T-helper 2 cell treated with Interferon-gamma antibody and Interleukin-4, amounts not matched to agents 5 μg/mL and 100 μg/mL, for 36 hours (primary cell): Measurements from ENCODE around the gene KCNJ18.
"Not testable (repeated sequence)": the region's sequence is repeated elsewhere in the genome, so short reads cannot be mapped to it uniquely, and the experiment has no call there.

Source experiments
- DNase-seq: peaks from one replicate; pipeline ENCODE4 v3.0.0; 2021; ENCODE audit warnings: low spot score
- H3K27ac Mint-ChIP-seq: one replicate; pipeline ENCODE4 v1.8.0; 2021; ENCODE audit warnings: mild to moderate bottlenecking, mixed read lengths
- H3K27me3 Mint-ChIP-seq: one replicate; pipeline ENCODE4 v1.8.0; 2021; ENCODE audit warnings: low read depth, mixed read lengths
- H3K36me3 Mint-ChIP-seq: one replicate; pipeline ENCODE4 v1.8.0; 2021; ENCODE audit warnings: low read depth, mixed read lengths
- H3K4me1 Mint-ChIP-seq: one replicate; pipeline ENCODE4 v1.8.0; 2021; ENCODE audit warnings: low read depth, mixed read lengths
- H3K4me3 Mint-ChIP-seq: one replicate; pipeline ENCODE4 v1.8.0; 2022; ENCODE audit warnings: mild to moderate bottlenecking, moderate library complexity, mixed read lengths
- H3K9me3 Mint-ChIP-seq: one replicate; pipeline ENCODE4 v1.8.0; 2021; ENCODE audit warnings: mixed read lengths

The KCNJ18 gene

DNA sequence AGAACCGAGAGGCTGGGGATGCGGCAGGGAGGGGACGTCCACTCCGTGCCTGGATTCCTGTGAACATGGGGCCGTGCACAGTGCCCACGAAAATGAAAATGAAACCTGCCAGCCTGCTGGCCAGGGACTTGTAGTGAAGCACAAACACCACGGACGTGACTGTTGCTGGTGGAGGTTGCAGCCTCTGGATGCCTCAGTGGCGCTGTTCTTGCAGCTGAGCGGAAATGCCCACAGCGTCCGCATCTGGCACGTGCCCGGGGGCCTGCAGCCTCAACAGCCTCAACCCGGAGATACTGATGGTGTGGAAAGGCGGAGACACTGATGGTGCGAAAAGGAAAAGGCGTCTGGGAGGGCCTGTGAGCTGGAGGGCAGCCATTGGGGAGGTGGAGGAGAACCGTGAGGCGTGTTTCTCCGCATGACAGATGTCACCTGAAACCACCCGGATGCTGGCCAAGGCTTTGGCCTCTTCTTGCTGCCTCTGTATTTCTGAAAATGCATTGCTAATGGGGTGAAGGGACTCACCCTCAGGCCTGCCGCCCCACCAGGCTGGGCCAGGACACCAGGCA lies 44.8 kb downstream of the KCNJ18 start:
- not testable (repeated sequence) for H3K27me3 Mint-ChIP-seq, H3K9me3 Mint-ChIP-seq, H3K4me3 Mint-ChIP-seq, H3K27ac Mint-ChIP-seq, H3K4me1 Mint-ChIP-seq, H3K36me3 Mint-ChIP-seq, DNase-seq

DNA sequence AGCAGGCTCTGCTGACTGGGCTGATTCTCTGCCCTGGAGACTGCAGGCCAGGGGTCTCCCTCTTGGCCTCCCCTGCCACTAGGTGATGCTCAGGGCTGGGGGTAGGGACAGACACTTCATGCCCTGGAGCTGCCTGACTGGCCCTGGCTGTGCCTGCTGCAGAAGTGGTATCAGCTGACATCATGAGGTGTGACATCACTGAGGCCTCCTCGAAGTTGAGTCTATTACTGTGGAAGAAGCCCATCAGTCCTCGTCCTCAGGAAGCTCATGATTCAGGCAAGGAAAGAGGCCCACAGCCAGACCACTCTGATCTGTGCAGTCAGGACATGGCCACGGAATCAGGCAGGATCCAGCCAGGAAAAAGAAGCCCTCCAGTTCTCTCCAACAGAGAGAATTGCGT lies 45.9 kb downstream of the KCNJ18 start:
- not testable (repeated sequence) for H3K27me3 Mint-ChIP-seq, H3K4me1 Mint-ChIP-seq, H3K9me3 Mint-ChIP-seq, H3K27ac Mint-ChIP-seq, H3K4me3 Mint-ChIP-seq, DNase-seq, H3K36me3 Mint-ChIP-seq

DNA sequence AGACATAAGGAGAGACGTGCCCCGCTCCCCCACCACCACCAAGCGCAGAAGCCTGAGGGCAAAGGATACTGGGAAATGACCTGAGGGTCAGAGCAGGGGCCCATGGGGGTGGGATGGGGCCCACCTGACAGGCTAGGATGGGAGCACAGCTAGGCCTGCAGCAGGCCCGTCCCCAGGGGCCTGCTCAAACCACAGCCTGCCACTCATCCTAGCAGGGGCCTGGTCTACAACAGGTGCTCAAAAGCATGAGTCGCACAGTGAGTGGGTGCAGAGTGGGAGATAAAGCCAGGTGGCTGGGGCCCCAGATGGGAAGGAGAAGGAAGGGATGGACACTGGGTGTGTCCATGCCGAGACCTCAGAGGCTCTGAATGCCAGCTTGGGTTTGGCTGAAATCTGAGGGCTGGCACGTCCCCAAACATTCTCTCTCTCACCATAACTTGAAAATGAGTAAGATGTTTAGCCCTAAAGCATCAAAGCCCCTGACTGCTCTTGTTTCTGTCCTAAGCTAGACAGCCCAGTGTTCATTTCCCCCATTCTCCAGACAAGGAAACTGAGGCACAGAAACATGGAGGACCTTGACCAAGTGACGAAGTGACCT lies 46.7 kb downstream of the KCNJ18 start:
- not testable (repeated sequence) for H3K27me3 Mint-ChIP-seq, H3K9me3 Mint-ChIP-seq, H3K36me3 Mint-ChIP-seq, H3K27ac Mint-ChIP-seq, H3K4me1 Mint-ChIP-seq, H3K4me3 Mint-ChIP-seq, DNase-seq

DNA sequence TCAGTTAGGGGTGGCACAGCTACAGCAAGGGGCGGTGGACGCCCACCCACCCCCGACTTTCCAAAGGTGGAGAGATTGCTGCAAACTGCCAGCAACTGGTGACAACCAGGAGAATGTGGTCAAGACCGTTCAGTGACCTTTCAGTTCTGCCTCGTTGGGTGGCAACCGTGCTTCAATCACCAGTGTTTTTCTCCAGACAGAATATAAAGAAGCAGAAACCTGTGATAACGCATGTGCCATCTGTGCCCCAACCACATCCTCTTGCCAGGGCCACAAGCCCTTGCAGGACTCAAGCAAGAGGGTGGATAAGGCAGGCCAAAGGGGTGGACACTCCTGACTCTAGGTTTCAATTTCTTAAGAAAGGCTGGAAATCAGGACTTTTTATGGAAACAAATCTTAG lies 47.2 kb downstream of the KCNJ18 start:
- not testable (repeated sequence) for H3K36me3 Mint-ChIP-seq, H3K27me3 Mint-ChIP-seq, H3K27ac Mint-ChIP-seq, H3K4me3 Mint-ChIP-seq, H3K9me3 Mint-ChIP-seq, H3K4me1 Mint-ChIP-seq, DNase-seq

DNA sequence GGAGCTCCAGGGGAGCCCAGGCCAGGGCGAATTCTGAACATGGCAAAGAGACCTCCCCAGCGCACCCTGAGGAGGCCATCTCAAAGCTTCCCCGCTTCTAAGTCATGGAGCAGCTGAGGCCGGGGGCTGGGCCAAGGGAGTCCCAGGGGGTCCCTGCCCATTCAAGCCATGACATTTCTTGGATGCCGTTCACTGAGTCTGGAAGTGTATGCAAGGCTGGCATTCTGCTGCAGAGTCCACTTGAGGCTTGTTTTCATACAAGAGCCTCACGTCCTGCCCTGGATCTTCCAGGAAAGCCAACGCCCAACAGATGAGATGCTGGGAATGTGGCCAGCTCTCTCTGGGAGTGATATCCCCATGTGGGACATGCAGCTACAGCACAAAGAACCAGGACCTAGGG lies 48.5 kb downstream of the KCNJ18 start:
- not testable (repeated sequence) for H3K9me3 Mint-ChIP-seq, H3K36me3 Mint-ChIP-seq, H3K27me3 Mint-ChIP-seq, DNase-seq, H3K4me1 Mint-ChIP-seq, H3K27ac Mint-ChIP-seq, H3K4me3 Mint-ChIP-seq

DNA sequence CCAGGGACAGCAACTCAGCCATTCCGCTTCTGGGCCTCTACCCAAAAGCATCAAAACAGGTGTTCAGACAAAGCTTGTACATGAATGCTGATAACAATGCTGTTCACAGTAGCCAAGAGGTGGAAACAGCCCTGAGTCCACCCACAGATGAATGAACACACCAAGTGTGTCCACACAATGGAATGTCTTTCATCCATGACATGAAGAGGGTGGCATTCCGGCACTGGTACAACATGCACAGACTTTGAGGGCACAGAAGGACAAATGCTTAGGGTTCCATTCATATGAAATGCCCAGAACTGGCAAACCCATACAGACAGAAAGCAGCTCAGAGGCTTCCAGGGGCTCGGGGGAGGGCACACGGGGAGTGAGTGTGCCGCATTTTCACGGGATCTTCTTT lies 49.2 kb downstream of the KCNJ18 start:
- not testable (repeated sequence) for H3K27me3 Mint-ChIP-seq, H3K9me3 Mint-ChIP-seq, H3K27ac Mint-ChIP-seq

DNA sequence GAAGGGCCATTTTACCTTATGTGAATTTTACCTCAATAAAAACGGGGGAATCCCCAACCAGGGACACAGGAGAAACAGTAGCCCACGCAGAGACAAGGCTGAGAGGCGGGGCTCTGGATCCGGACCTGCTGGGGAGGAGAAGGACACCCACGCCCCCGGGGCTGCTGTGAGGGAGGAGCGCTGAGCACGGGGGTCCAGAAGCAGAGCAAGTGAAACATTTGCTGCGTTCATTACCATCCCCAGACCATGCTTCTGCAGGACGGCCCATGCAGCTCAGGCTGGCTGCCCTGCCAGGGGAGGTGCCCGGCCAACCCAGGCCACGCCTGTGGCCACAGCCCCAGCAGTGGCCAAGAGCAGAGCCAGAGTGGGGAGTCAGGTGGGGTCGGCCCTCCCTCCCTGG lies 50.0 kb downstream of the KCNJ18 start:
- H3K36me3 Mint-ChIP-seq: no peaks in the 10 kb centered on the region
- H3K4me1 Mint-ChIP-seq: no peaks in the 10 kb centered on the region
- no peak overlapping the region for H3K27ac Mint-ChIP-seq
- H3K4me3 Mint-ChIP-seq: no peak overlapping the region
- H3K9me3 Mint-ChIP-seq: no peaks in the 10 kb centered on the region
- no peak for DNase-seq
- no peaks in the 10 kb centered on the region for H3K27me3 Mint-ChIP-seq

More for the DNA sequence above, 49.2 kb downstream of the KCNJ18 start:
- not testable (repeated sequence) for H3K36me3 Mint-ChIP-seq, H3K4me3 Mint-ChIP-seq, H3K4me1 Mint-ChIP-seq, DNase-seq

DNA sequence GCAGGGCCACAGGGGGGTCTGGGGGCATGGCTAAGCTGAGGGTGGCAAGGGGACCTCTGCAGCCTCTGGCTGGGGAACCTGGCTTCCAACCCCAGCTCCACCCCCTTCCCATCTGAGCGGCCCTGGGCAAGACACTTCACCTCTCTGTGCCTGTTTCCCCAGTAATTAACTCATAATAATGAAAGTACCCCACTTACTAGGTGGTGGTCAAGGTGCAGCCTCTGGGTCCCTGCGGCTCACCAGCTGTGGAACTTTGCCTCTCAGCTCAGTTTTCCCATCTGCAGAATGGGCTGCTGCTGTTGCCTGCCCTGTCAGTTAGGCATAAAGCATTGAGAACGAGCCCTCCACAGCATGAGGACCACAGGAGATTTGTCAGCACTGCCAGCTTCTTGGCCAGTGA lies 51.8 kb downstream of the KCNJ18 start:
- H3K4me1 Mint-ChIP-seq, H3K4me3 Mint-ChIP-seq, H3K27ac Mint-ChIP-seq, H3K27me3 Mint-ChIP-seq, H3K36me3 Mint-ChIP-seq, DNase-seq, H3K9me3 Mint-ChIP-seq: not testable (repeated sequence)

DNA sequence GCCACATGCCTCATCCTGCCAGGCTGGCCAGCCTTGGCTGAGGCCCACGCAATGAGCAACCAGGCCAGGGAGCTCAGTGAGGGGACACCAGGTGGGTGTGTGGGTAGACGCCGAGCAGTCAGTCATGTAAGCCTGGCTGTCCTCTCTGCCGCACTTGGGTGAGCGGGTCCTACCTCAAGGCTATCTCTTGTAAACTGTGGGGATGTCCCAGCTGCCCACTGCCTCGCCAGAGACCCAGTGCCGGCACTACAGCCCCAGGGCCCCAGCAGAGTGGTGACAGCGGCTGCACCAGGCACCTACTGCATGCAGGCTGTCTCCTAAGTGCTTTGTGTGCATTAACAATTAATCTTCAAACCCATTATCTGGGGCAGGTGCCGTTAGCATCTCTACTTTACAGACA lies 52.3 kb downstream of the KCNJ18 start:
- not testable (repeated sequence) for H3K4me3 Mint-ChIP-seq, DNase-seq

DNA sequence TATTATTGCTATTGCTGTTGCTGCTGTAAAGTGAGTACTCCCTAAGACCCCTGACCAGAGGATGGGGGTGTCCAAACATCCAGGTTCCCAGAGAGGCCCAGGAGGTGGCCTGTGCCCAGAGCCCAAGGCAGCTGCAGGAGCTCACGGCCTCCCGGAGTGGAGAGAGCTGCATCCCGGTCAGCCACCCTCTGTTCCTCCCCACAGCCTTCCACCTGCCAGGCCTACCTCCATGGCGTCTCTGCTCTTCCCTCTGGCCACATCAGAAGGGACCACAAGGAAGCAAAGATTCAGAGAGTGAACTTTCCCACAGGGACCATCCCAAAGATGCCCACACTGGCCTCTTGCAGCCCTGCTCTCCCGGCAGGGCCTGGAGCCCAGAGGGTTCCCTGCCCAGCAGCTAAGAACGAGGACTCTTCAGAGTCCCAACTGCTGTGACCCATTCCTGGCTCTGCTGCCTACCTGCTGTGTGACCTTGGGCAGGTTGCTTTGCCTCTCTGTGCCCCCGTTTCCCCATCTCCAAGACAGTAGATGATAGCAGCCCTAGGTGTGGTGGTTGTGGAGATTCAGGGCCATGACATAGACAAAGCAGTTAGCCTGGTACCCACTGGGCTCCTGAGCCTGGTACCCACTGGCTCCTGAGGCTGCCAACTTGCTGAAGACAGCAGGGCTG lies 53.2 kb downstream of the KCNJ18 start:
- not testable (repeated sequence) for H3K27ac Mint-ChIP-seq, H3K36me3 Mint-ChIP-seq, DNase-seq, H3K4me1 Mint-ChIP-seq, H3K9me3 Mint-ChIP-seq, H3K27me3 Mint-ChIP-seq, H3K4me3 Mint-ChIP-seq

More for the DNA sequence above, 52.3 kb downstream of the KCNJ18 start:
- H3K27me3 Mint-ChIP-seq, H3K9me3 Mint-ChIP-seq, H3K27ac Mint-ChIP-seq, H3K36me3 Mint-ChIP-seq, H3K4me1 Mint-ChIP-seq: not testable (repeated sequence)

DNA sequence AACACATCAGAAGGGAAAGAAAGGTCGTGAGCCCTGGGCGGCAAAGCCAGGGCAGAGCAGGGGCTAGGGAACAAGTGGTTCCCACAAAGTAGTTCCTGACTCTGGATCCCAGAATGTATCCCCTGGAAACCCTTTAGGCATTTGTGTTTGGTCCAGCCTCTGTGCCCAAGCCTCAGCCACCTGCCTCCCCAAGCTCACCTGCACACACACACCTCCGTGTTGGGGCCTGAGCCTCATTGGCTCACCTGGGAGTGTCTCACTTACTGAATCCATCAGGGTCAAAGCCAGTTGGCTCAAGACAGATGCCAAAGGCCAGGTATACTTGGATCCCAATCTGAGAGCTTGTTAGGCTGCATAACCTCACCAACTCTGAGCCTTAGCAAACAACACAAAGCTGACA lies 54.1 kb downstream of the KCNJ18 start:
- not testable (repeated sequence) for H3K9me3 Mint-ChIP-seq, H3K4me3 Mint-ChIP-seq, H3K36me3 Mint-ChIP-seq, H3K27ac Mint-ChIP-seq, DNase-seq, H3K27me3 Mint-ChIP-seq, H3K4me1 Mint-ChIP-seq

DNA sequence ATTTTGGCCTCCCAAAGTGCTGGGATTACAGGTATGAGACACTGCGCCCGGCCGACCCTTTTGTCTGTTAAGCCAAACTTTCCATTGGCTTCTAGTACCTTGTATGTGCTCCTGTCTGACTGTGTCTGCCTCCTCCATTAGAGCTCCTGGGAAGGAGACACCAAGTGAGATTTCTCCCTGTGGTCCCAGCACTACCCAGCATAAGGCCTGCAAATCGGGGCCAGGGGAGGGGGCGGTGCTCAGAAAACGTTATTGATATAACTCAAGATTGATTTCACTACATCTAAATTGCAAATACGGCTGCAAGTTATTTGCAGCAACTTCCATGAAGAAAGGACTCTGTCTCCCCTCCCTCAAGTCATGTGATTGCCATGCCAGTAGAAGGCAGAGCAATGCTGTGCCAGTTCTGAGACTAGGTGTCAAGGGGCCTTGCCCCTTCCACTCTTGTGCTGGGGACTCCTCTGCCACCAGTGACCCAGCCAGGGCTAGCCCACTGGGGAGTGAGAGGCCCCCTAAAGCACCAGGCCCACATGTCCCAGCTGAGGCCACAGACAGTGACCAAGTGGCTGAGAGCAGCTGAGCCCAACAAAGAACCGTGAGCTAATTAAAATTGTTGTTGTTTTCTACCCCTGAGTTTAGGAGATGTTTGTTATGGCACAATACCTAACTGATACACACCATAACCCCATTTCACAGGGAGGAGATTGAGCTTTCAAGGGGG lies 55.0 kb downstream of the KCNJ18 start:
- not testable (repeated sequence) for H3K9me3 Mint-ChIP-seq, DNase-seq, H3K4me3 Mint-ChIP-seq, H3K4me1 Mint-ChIP-seq, H3K27ac Mint-ChIP-seq, H3K27me3 Mint-ChIP-seq, H3K36me3 Mint-ChIP-seq

DNA sequence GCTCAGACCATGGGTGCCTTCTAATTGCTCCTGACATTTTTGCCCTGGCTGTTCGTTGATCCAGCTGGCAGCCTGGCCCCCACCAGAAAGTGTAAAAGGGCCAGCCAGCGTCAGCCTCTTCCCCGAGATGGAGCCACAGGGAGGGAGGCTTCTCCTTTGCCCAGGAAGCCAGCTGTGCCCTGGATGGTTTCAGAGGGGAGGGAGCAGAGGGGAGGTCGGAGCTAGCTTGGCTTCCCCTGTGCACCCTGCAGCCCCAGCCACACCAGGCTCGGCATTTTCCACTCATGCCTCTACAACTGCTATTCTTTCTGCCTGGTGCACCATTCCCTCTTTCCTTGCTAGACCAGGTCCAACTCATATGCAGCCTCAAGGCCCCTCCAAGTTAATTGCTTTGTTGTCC lies 56.4 kb downstream of the KCNJ18 start:
- H3K4me1 Mint-ChIP-seq, DNase-seq, H3K27ac Mint-ChIP-seq, H3K36me3 Mint-ChIP-seq, H3K4me3 Mint-ChIP-seq, H3K9me3 Mint-ChIP-seq, H3K27me3 Mint-ChIP-seq: not testable (repeated sequence)

DNA sequence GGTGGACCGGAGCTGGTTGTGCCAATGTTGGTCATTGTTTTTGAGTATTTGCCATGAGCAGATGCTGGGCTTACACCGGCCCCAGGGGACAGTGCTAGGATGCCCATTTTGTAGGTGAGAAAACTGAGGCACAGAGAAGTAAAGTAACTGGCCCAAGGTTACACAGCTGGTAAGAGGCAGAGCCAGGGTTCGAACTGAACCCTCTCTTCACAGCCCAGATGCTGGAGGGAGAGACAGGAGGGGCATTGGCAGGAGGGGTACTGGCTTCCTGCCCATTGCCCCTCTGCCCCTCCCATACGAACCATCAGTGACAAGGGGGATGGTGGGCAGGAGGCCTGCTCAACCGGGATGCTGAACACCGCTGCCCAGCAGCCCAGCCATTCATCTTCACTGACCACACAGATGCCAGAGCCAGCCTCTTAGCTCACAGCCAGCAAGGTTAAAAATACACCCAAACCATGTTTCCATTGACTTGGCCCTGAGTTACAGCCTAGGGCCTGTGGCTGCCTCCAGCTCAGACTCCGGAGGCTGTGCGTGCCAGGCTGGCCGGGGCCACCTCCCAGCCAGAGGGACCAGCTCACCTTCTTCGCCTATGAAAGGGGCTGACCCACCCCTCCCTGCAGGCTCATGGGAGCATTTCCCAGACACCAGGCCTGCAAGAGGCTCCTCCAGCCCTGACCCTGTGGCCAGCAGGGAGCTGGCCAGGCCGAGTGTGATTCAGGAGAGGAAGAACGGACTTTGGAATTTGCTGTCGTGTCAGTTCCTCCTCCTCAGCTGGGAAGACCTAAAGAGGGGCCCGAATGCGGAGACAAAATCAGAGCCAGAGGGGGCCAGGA lies 57.6 kb downstream of the KCNJ18 start:
- H3K27me3 Mint-ChIP-seq, H3K36me3 Mint-ChIP-seq, H3K4me1 Mint-ChIP-seq, H3K27ac Mint-ChIP-seq, H3K9me3 Mint-ChIP-seq, DNase-seq, H3K4me3 Mint-ChIP-seq: not testable (repeated sequence)
